BLaER1 (cell line): ENCODE results near the gene KNDC1.
A peak's percentile ranks its signal among the peaks of the same experiment; 100 is the strongest.
"Not testable (repeated sequence)": the region's sequence is repeated elsewhere in the genome, so short reads cannot be mapped to it uniquely, and the experiment has no call there.

Experiments
- H3K27ac ChIP-seq: shearing (Covaris generic); formaldehyde crosslinking; 2 replicates; pipeline ENCODE4 v1.8.1; 2022
- H3K27me3 ChIP-seq: shearing (Covaris generic); formaldehyde crosslinking; 2 replicates; pipeline ENCODE4 v1.8.1; 2022
- H3K36me3 ChIP-seq: shearing (Covaris generic); formaldehyde crosslinking; 2 replicates; pipeline ENCODE4 v1.8.1; 2022
- H3K4me1 ChIP-seq: shearing (Covaris generic); formaldehyde crosslinking; 2 replicates; pipeline ENCODE4 v1.8.1; 2022
- H3K4me2 ChIP-seq: shearing (Covaris generic); formaldehyde crosslinking; 2 replicates; pipeline ENCODE4 v1.8.1; 2022
- H3K4me3 ChIP-seq: shearing (Covaris generic); formaldehyde crosslinking; 2 replicates; pipeline ENCODE4 v1.8.1; 2022
- H3K9ac ChIP-seq: shearing (Covaris generic); formaldehyde crosslinking; 2 replicates; pipeline ENCODE4 v1.8.1; 2022
- H3K9me3 ChIP-seq: shearing (Covaris generic); formaldehyde crosslinking; 2 replicates; pipeline ENCODE4 v1.8.1; 2022
- H4K20me1 ChIP-seq: shearing (Covaris generic); formaldehyde crosslinking; 2 replicates; pipeline ENCODE4 v1.8.1; 2022
- Cebpa-rat ChIP-seq: shearing (Covaris generic); IDR thresholded peaks from 2 replicates; pipeline ENCODE4 v1.8.1; 2022

Gene KNDC1

GRCh38 chr10:133131734-133132472, 28.1 kb upstream of the KNDC1 start:
- no peak for TF ChIP-seq Cebpa-rat
- H3K27ac ChIP-seq = 0 out of 2 replicates have a peak overlapping the region, but pooled peaks have one; percentile 16
- no peak overlapping the region for H3K9ac ChIP-seq

GRCh38 chr10:133132473-133133291, 27.3 kb upstream of the KNDC1 start:
- Histone ChIP-seq H3K4me2 (peak overlapping the region; percentile 82), H3K36me3 (no peaks in the 10 kb centered on the region), H3K9ac (no peak overlapping the region), H3K27ac (peak overlapping the region; percentile 16; the same call in 1 of the 2 replicates), H3K27me3 (no peaks in the 10 kb centered on the region), H3K9me3 (0 out of 2 replicates have a peak, but pooled peaks cover 8% of the 10 kb centered on the region), H4K20me1 (peaks cover 19% of the 10 kb centered on the region), H3K4me1 (peaks cover 67% of the 10 kb centered on the region), H3K4me3 (no peak overlapping the region)
- no peak for TF ChIP-seq Cebpa-rat

More at GRCh38 chr10:133131734-133132472, 28.1 kb upstream of the KNDC1 start:
- Histone ChIP-seq H3K4me3 (no peak overlapping the region), H3K36me3 (no peaks in the 10 kb centered on the region), H3K27me3 (no peaks in the 10 kb centered on the region), H3K9me3 (0 out of 2 replicates have a peak, but pooled peaks cover 8% of the 10 kb centered on the region), H4K20me1 (peaks cover 19% of the 10 kb centered on the region), H3K4me1 (peaks cover 61% of the 10 kb centered on the region), H3K4me2 (peak overlapping the region; percentile 82)

GRCh38 chr10:133133471-133134231, 26.4 kb upstream of the KNDC1 start:
- peaks cover 19% of the 10 kb centered on the region for H4K20me1 ChIP-seq
- H3K9me3 ChIP-seq = 0 out of 2 replicates have a peak, but pooled peaks cover 1% of the 10 kb centered on the region
- peaks cover 73% of the 10 kb centered on the region for H3K4me1 ChIP-seq
- H3K27me3 ChIP-seq = no peaks in the 10 kb centered on the region
- peak overlapping the region; percentile 13; the same call in 1 of the 2 replicates for H3K27ac ChIP-seq
- no peaks in the 10 kb centered on the region for H3K36me3 ChIP-seq
- no peak for TF ChIP-seq Cebpa-rat
- H3K9ac ChIP-seq = peak overlapping the region; percentile 12; the same call in 1 of the 2 replicates
- H3K4me3 ChIP-seq = no peak overlapping the region
- peak overlapping the region; percentile 82 for H3K4me2 ChIP-seq

GRCh38 chr10:133134411-133135115, 25.5 kb upstream of the KNDC1 start:
- H3K27ac ChIP-seq = peak overlapping the region; percentile 13; the same call in 1 of the 2 replicates
- no peaks in the 10 kb centered on the region for H3K36me3 ChIP-seq
- TF ChIP-seq Cebpa-rat = no peak
- H3K9me3 ChIP-seq = no peaks in the 10 kb centered on the region
- H3K27me3 ChIP-seq = no peaks in the 10 kb centered on the region
- peaks cover 19% of the 10 kb centered on the region for H4K20me1 ChIP-seq
- peaks cover 82% of the 10 kb centered on the region for H3K4me1 ChIP-seq
- H3K9ac ChIP-seq = no peak overlapping the region
- no peak overlapping the region for H3K4me3 ChIP-seq
- H3K4me2 ChIP-seq = peak overlapping the region; percentile 82

GRCh38 chr10:133135116-133135465, 24.9 kb upstream of the KNDC1 start:
- H3K36me3 ChIP-seq = no peaks in the 10 kb centered on the region
- no peak overlapping the region for H3K27ac ChIP-seq
- TF ChIP-seq Cebpa-rat = no peak
- no peak overlapping the region for H3K4me3 ChIP-seq
- no peak overlapping the region for H3K9ac ChIP-seq
- peaks cover 81% of the 10 kb centered on the region for H3K4me1 ChIP-seq
- H3K9me3 ChIP-seq = no peaks in the 10 kb centered on the region
- H4K20me1 ChIP-seq = peaks cover 19% of the 10 kb centered on the region
- peak overlapping the region; percentile 82 for H3K4me2 ChIP-seq
- no peaks in the 10 kb centered on the region for H3K27me3 ChIP-seq

GRCh38 chr10:133137486-133138145, 22.4 kb upstream of the KNDC1 start:
- Histone ChIP-seq H3K4me2 (peak overlapping the region; percentile 55), H3K4me1 (peaks cover 80% of the 10 kb centered on the region), H3K27ac (peak overlapping the region; percentile 59)
- not testable (repeated sequence) for H3K9me3 ChIP-seq, H3K36me3 ChIP-seq, H3K27me3 ChIP-seq, H3K4me3 ChIP-seq, H3K9ac ChIP-seq, H4K20me1 ChIP-seq

GRCh38 chr10:133139551-133140065, 20.4 kb upstream of the KNDC1 start:
- H4K20me1 ChIP-seq = no peaks in the 10 kb centered on the region; the same call in 1 of the 2 replicates
- no peak overlapping the region for H3K4me3 ChIP-seq
- no peaks in the 10 kb centered on the region for H3K27me3 ChIP-seq
- H3K9me3 ChIP-seq = no peaks in the 10 kb centered on the region
- H3K4me1 ChIP-seq = peaks cover 80% of the 10 kb centered on the region
- H3K4me2 ChIP-seq = peak overlapping the region; percentile 79
- TF ChIP-seq Cebpa-rat = no peak
- H3K27ac ChIP-seq = no peak overlapping the region
- no peaks in the 10 kb centered on the region for H3K36me3 ChIP-seq
- no peak overlapping the region for H3K9ac ChIP-seq

- Histone ChIP-seq H3K27ac (no peak overlapping the region), H3K27me3 (no peaks in the 10 kb centered on the region), H3K36me3 (no peaks in the 10 kb centered on the region), H3K4me2 (peak overlapping the region; percentile 80), H3K9me3 (no peaks in the 10 kb centered on the region), H3K4me1 (peaks cover 73% of the 10 kb centered on the region), H4K20me1 (no peaks in the 10 kb centered on the region; the same call in 1 of the 2 replicates), H3K9ac (no peak overlapping the region), H3K4me3 (no peak overlapping the region)
- TF ChIP-seq Cebpa-rat = no peak
These were observed 19.4 kb upstream of the KNDC1 start for GRCh38 chr10:133140417-133141143.
